ENCODE results near the gene ZMYM5. TPM values are rescaled to one million over a fixed set of nuclear protein-coding genes. Genes with fewer than 3 reads are reported as not detected.
A peak's percentile ranks its signal among the peaks of the same experiment; 100 is the strongest.

Gene ZMYM5
- total RNA-seq, 2 donors from 2014 or later: 6.4 to 10.3 TPM

GRCh38 chr13:19888799-19889198 is 25.4 kb upstream of the ZMYM5 start:
- no peak for DNase-seq (ENCODE audit: low spot score)
- no peaks in the 10 kb centered on the region for H3K36me3 ChIP-seq

GRCh38 chr13:19882231-19882630 is 18.8 kb upstream of the ZMYM5 start:
- no peak overlapping the region for H3K4me3 ChIP-seq
- H3K36me3 ChIP-seq: no peaks in the 10 kb centered on the region
- no peak for DNase-seq (ENCODE audit: low spot score)
- no peak for TF ChIP-seq CTCF (IDR thresholded peaks at IDR 0.05)
- no peaks in the 10 kb centered on the region for H3K9me3 ChIP-seq
- no peak overlapping the region for H3K27ac ChIP-seq
- no peaks in the 10 kb centered on the region for H3K27me3 ChIP-seq
- no peaks in the 10 kb centered on the region for H3K4me1 ChIP-seq

More at GRCh38 chr13:19888799-19889198, 25.4 kb upstream of the ZMYM5 start:
- Histone ChIP-seq H3K4me1 (no peaks in the 10 kb centered on the region), H3K4me3 (no peak overlapping the region), H3K27ac (no peak overlapping the region), H3K27me3 (no peaks in the 10 kb centered on the region), H3K9me3 (no peaks in the 10 kb centered on the region)
- TF ChIP-seq CTCF (IDR thresholded peaks at IDR 0.05): peak in 1 of 2 donors; percentile 41

GRCh38 chr13:19881641-19882040 is 18.2 kb upstream of the ZMYM5 start:
- no peak for TF ChIP-seq CTCF (IDR thresholded peaks at IDR 0.05)
- Histone ChIP-seq H3K27ac (no peak overlapping the region), H3K4me3 (no peak overlapping the region), H3K36me3 (no peaks in the 10 kb centered on the region), H3K4me1 (no peaks in the 10 kb centered on the region), H3K9me3 (no peaks in the 10 kb centered on the region), H3K27me3 (no peaks in the 10 kb centered on the region)
- no peak for DNase-seq (ENCODE audit: low spot score)

- H3K4me1 ChIP-seq: peaks cover 0 to 17% of the 10 kb centered on the region in 2 donors
- H3K4me3 ChIP-seq: peak overlapping the region; percentile 73 to 93
- TF ChIP-seq CTCF (IDR thresholded peaks at IDR 0.05): peak; percentile 59 to 78
- DNase-seq (ENCODE audit: low spot score): peak; percentile 82
- H3K27ac ChIP-seq: peak overlapping the region; percentile 98 to 99
- H3K36me3 ChIP-seq: no peaks in the 10 kb centered on the region
- no peaks in the 10 kb centered on the region for H3K9me3 ChIP-seq
- H3K27me3 ChIP-seq: no peaks in the 10 kb centered on the region
Measured at GRCh38 chr13:19864746-19865309, 1.4 kb upstream of the ZMYM5 start.

GRCh38 chr13:19864024-19864745 is 736 bp upstream of the ZMYM5 start:
- TF ChIP-seq CTCF (IDR thresholded peaks at IDR 0.05): no peak
- peak overlapping the region; percentile 73 to 93 for H3K4me3 ChIP-seq
- no peaks in the 10 kb centered on the region for H3K36me3 ChIP-seq
- peak; percentile 66 for DNase-seq (ENCODE audit: low spot score)
- H3K4me1 ChIP-seq: peaks cover 0 to 17% of the 10 kb centered on the region in 2 donors
- H3K27ac ChIP-seq: peak overlapping the region; percentile 98 to 99
- no peaks in the 10 kb centered on the region for H3K9me3 ChIP-seq
- H3K27me3 ChIP-seq: no peaks in the 10 kb centered on the region

All from right atrium auricular region (tissue), 2 donors.